C4-2B (cell line): ENCODE measurements around the gene GLRX3.

Source experiments
- H3K27ac ChIP-seq: fragments of 450-650 bp; 2 replicates; pipeline ENCODE4 v1.5.1; 2017
- CTCF ChIP-seq: fragments of 450-650 bp; conservative IDR thresholded peaks from 2 replicates; pipeline ENCODE4 v1.5.1; 2017; ENCODE audit warnings: mild to moderate bottlenecking
- ZFX ChIP-seq: fragments of 450-650 bp; IDR thresholded peaks from 2 replicates; pipeline ENCODE4 v1.6.1; 2017

Gene GLRX3

DNA sequence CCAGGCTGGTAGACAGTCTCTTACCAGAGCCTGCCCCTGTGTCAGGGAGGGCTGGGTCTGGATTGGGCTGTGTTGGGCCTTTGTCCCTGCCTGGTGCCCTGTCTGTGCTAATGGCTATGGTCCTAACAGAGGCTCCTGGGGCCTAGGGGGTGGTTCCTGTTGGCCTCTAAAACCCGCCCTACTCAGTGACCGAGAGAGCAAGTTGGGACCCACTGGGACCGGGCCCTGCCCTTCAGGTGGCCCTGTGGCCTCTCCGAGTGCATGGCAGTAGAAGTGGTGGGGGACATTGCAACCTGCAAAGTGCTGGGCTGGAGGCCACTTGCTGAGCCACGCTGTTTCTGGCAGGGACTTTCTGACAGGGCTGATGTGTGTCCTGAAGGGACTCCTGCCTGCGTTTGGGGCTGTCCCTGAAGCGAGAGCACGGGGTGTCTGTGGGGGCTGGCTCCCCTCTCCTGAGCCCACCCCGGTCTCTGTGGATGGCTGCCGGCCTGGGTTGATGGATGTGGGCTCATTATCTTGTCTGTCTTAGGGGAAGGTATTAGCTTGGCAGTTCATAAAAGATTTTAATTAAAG is 56.2 kb downstream of the GLRX3 start:
- TF ChIP-seq ZFX (no peak), CTCF (no peak)

GRCh38 chr10:130193033-130193432 is 56.8 kb downstream of the GLRX3 start:
- TF ChIP-seq ZFX, result no peak
- no peak overlapping the region for H3K27ac ChIP-seq

More for the DNA sequence above, 56.2 kb downstream of the GLRX3 start:
- no peak overlapping the region for H3K27ac ChIP-seq

DNA sequence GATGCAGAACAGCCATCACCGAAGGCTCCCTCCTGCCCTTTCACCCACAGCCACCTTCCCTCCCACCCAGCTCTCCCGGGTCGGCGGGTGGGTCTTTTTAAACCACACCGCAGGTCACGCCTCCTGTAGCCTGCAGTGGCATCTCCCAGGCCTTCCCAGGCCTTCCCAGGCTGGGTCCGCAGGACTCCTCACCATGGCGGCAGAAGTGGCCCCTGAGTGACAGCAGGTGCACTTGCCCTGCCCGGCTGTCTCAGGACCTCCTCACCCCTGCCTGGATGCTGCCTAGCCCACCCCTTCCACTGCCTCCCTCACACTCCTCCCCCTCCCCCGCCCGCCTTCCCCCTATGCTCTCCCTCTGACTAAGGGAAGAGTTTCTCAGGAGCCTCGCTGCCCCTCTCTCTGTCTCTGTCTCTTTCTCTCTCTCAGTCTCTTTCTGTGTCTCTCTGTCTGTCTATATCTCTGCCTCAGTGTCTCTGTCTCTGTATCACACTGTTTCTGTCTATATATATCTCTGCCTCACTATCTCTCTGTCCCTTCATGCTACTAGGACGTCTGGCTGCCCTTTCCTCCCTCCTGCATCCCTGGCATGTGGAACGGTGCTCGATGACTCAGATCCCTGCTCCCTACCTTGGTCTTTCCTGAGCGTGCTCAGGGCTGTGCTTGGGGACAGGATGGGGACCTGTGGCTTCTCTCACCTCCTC is 57.5 kb downstream of the GLRX3 start:
- no peak for TF ChIP-seq CTCF
- no peak for TF ChIP-seq ZFX
- H3K27ac ChIP-seq, result no peak overlapping the region

- TF ChIP-seq CTCF, result no peak
- H3K27ac ChIP-seq, result no peak overlapping the region
Observed at GRCh38 chr10:130194194-130194990, 58.2 kb downstream of the GLRX3 start.

DNA sequence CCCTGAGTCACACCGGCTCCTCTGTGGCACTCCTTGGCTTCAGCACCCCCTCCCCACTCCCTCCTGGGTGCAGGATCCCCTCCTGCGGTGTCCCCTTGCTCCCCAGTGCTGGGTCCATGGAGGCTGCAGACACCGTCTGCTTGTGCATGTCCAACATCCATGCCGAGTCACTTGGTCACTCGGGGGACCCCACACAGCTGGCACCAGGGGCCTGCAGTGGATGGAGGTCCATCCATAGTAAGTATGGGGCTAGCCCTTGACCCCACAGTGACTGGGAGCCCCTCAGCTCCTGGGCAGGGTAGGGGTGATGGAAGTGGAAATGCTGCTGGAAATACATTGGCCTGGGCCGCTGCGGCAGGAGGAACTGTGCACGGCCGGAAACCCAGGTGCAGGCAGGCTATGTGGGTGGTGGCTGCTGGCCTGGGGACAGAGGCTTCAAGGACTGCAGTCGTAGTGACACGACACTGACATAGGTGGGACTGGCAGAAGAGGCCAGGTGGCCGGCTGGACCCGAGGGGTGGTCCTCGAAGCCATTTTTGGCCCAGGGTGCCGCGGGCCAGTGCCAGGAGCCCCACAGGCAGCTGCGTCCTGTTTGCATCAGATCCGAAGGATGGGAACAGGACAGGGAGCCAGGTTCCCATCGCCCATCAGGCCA is 58.9 kb downstream of the GLRX3 start:
- H3K27ac ChIP-seq, result no peak overlapping the region
- TF ChIP-seq ZFX (no peak), CTCF (no peak)

DNA sequence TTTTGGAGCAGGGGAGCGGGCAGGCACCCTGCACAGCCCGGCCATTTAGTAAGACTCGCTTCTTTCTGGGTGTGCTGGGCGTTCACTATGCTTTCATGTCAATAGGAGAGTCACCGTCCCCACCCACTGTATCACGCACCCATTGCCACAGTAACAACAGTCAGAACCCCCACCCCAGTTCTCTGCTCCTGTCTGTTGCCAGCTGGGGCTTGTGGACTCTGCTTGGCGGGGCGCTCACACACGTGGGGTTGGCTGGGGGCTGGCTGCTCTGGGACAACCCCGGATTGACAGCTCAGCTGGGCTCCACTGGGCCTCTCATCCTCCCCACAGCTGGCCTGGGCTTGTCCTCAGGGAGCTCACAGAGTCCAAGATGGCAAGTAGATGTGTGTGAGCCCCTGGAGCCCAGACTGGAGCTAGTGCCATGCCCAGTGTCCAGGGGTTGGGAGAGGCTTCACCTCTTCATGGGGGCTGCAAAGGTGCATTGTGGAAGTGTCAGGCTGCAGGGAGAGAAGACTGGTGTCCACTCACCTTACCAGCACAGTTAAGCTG is 59.6 kb downstream of the GLRX3 start:
- no peak overlapping the region for H3K27ac ChIP-seq
- TF ChIP-seq CTCF, result no peak
- no peak for TF ChIP-seq ZFX
